NCI-H345 (cell line): ENCODE data around the gene CAPN13.

Experiments
- DNase-seq: peaks from one replicate; lab custom pipeline; 2025; lab: John Stamatoyannopoulos, UW

The CAPN13 gene

GRCh38 chr2:30786923-30787685, 20.1 kb downstream of the CAPN13 start:
- no peak for DNase-seq

DNA sequence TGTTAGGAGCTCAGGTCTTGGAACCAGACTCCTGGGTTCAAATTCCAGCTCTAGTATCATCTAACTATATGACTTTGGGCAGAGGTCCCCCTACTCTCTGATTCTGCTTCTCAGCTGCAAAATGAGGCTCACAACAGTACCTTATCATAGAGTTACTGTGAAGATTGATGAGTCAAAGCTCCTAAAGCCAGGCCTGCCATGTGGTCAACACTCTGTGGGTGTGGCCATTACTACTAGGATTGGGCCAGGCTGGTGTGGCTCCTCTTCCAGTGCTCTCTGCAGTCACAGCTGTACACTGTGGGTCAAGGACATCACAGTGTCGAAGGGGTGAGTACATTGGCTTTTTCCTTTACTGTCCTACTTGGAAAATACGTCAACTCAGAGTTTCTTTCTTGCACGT, 22.6 kb downstream of the CAPN13 start:
- DNase-seq: no peak

GRCh38 chr2:30781961-30782533, 25.2 kb downstream of the CAPN13 start:
- no peak for DNase-seq

DNA sequence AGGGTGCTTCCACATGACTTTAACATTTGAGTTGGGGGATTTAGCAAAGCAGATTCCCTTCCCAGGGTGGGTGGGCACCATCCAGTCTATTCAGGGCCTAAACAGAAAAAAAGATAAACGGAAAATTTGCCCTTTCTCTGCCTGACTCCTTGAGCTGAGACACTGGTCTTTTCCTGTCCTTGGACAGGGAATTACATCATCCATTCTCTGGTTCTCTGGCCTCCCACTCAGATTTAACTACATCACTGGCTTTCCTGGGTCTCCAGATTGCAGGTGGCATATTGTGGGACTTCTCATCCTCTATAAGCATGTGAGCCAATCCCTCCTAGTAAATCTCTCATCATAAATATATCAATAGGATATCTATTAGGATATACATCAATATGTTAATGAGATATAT, 25.8 kb downstream of the CAPN13 start:
- no peak for DNase-seq

DNA sequence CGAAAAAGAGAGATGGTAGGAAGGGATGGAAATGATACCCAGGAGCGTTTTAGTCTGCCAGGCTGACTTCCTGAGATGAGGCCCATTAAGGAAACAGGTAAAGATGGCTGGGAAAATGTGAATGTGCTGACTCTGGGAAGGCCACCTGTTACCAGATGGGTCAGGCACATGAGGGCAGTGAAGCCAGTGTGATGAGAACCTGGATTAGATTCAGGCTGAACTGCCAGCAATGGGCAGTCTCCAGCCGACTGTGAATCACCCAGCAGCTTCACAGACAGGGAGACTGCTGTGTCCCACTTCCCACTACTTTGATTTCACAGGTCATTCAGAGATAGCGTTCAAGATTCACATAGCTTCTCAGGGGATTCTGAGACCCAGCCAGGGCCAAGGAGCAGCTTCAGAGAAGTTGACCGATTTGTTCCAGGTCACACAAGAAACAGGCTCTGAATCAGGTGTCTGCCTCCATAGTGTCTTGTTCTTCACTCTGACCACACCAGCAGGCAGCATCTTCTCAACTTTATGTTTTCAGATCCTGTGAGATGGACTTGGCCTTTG, 26.4 kb downstream of the CAPN13 start:
- DNase-seq: no peak

GRCh38 chr2:30778611-30779010, 28.6 kb downstream of the CAPN13 start:
- DNase-seq: no peak

- DNase-seq: no peak
These were observed 29.4 kb downstream of the CAPN13 start for GRCh38 chr2:30777661-30778505.

DNA sequence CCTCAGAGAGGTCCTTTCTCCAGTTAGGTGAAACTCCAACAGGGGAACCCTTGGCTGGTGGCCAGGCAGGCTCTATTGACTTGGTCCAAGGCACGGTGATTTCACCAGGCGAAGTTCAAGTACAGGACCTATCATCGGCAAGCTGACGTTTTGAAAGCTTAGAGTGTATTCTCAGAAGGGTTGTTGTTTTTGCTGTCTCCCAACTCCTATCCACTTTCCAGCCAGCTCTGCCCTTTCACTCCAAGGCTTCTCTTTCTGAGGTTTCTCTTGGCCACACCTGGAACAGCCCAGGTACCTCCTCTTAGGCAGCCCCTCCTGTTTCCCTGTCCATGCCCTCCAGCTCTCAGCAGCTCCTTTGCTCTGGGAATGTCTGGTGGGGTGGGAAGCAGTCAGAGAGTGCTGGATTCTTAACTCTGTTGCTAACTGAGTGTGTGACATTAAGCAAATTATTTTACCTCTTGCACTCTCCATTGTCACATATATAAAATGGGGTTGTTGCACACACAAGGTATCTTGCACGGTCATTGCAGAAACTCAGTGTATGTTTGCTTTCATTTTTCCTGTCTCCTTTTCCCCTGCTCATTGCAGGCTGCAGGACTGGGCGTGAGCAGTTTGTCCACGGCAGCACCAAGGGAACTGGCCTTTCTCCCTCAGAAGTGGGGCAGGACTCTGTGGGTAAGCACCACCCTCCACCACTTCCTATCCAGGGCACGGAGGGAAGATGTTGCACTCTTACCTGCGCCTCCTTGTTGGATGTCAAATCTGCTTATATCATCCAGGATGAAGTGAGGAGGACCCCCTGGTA, 30.2 kb downstream of the CAPN13 start:
- DNase-seq: no peak

- DNase-seq: no peak
These were observed 31.4 kb downstream of the CAPN13 start for GRCh38 chr2:30775833-30776232.

DNA sequence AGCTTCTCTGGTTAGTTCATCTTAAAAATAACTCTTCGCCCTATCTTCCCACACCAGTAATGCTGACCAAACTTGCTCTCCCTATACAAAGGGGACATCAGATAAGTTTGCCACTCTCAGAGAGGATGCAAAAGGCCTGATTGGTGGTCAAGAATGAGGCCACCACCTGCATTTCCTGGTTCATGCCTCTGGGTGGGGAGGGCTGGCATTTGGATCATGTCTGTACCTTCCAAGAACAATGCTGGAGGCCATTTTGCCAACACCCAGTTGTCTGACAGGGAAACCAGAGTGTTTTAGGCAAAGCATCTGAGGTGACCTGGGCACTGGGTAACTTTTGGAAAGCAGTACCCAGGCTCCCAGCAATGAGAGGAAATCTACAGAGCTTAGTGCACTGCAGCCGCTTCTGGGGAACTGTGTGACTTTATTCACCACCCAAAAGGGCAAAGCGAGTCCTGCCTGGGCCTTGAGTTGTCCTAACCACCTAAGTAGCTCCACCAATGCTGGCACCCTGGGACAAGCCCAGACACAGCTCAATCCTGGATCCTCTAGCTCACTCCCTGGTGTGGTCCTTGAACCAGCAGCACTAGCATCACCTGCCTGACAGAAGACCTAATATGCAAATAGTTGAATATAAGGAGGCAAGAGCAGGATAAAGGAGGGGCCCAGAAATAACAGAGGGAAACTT, 35.1 kb downstream of the CAPN13 start:
- no peak for DNase-seq

GRCh38 chr2:30770816-30771576, 36.2 kb downstream of the CAPN13 start:
- no peak for DNase-seq

DNA sequence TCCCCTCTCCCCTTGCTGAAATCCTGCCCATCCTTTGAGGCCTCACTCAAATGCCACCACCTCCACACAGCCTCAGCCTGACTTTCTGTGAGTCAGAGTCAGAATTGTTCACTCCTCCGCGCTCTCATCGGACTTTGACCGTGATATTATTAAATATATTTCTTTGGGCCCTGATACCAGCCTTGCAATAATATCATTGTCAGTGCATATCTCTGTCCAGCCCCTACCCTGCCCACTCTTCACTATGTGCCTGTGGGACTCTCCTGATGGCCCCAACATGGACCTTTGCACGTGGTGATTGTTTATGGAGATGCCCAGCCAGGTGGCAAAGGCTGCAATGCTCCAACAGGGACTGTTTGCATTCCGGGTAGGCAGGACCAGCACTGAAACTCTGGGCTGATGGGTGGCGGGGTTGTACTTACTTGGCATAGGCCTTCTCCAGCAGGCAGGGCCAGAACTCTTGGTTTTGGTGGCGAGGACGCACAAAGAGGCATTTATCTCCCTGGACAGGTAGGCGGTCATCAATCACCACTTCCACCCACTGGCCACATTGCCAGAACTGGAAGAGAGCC, 37.3 kb downstream of the CAPN13 start:
- no peak for DNase-seq

GRCh38 chr2:30769481-30769780, 37.8 kb downstream of the CAPN13 start:
- no peak for DNase-seq

GRCh38 chr2:30768708-30769480, 38.4 kb downstream of the CAPN13 start:
- DNase-seq: no peak

GRCh38 chr2:30768036-30768686, 39.1 kb downstream of the CAPN13 start:
- no peak for DNase-seq

DNA sequence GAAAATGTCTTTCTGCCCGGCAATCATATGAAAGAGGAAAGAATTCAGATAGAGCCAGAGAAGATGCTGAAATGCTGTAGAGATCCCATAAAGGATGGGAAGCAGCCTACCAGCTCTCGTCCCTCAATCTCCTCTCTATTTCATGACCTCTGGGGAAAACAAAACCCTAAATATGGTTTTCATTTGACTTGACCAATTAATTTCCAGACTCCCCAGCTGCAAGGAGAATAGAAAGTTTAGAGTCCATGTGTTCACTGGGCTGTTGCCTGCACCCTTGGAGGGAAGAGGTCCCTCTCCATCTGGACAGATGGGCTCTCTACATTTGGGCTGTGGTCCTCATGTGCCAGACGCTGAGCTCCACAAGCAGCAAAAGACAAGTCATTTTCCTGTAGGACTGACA, 40.6 kb downstream of the CAPN13 start:
- no peak for DNase-seq

DNA sequence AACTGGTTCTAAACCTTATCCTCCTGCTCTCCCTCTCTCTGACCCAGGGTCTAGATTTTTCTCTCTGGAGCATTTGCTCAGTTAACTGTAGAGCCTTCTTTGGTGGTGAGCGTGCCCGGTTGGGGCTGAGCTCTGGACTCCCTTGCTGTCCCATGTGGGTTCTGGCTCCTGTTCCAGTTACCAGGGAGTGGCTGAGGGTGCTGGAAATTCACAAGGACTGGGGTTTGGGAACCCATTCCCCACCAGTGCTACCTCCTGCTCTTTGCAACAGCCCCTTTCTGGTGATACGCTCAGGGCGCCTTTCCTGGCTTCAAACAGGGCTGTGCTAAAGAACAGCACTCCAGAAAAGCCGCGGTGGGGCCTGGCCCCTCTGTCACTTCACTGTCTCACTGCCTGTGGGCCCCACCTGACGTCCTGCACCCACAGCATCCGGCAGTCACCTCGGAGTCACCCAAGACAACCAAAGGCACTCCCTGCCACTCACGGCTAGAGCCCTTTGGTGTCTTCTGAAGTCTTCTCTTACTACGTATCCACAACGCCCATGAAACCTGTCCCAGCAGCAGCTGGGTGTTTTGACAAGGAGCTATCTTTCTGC, 41.3 kb downstream of the CAPN13 start:
- no peak for DNase-seq

- DNase-seq: no peak
These were observed 42.1 kb downstream of the CAPN13 start for GRCh38 chr2:30765191-30765590.
